Lower leg skin (tissue), 4 donors: ENCODE results near the gene TIPARP. TPM values are rescaled to one million over a fixed set of nuclear protein-coding genes. Genes with fewer than 3 reads are reported as not detected.
A peak's percentile ranks its signal among the peaks of the same experiment; 100 is the strongest.

Source experiments
- DNase-seq, 2 donors: peaks; one replicate each; pipeline ENCODE4 v3.0.0-alpha.2; 2019; ENCODE audit warnings: low spot score in 2 of 2
- H3K4me3 ChIP-seq: fragments of 200-600 bp; sonication (generic); 2 replicates; pipeline ENCODE4 v1.5.1; 2017; ENCODE audit warnings: mild to moderate bottlenecking, low read depth; ENCODE audit not compliant: poor library complexity, severe bottlenecking
- CTCF ChIP-seq, 3 donors: fragments of 450-650 bp; IDR thresholded peaks; one replicate each; pipeline ENCODE4 v1.5.1; 2016; ENCODE audit warnings: antibody characterized with exemption in 3 of 3, mild to moderate bottlenecking in 3 of 3, moderate library complexity in 2 of 3
- POLR2A ChIP-seq, 2 donors: fragments of 450-650 bp; IDR thresholded peaks; one replicate each; pipeline ENCODE4 v1.6.1; 2016 to 2017; ENCODE audit warnings: antibody characterized with exemption in 2 of 2, mild to moderate bottlenecking in 1 of 2, moderate library complexity in 1 of 2
- WGBS, 2 donors: methylation state at CpG; one replicate each; pipeline ENCODE4 v1.1.5; 2018; 5-methylcytosine and 5-hydroxymethylcytosine counted together
- intact Hi-C: fragments of 100-400 bp; cut with DNase I; formaldehyde crosslinking; loops from one replicate; pipeline ENCODE4 v1.15.0; 2023; ENCODE audit warnings: low total_unique reads
- total RNA-seq, 4 donors: library from RNA; depleted of rRNA; stranded (reverse); fragments of >200 nt; gene quantifications; one replicate each; pipeline ENCODE4 v1.1.0, GENCODE V29; 2016

TIPARP gene
- total RNA-seq, 4 donors from 2014 or later, result 59.1 to 70.3 (median 68.5) TPM

GRCh38 chr3:156674911-156675829 lies 780 bp downstream of the TIPARP start:
- peak overlapping the region; percentile 92 for H3K4me3 ChIP-seq
- 0 to 1% methylated on average over 78 to 86 of the region's 93 CpGs for WGBS, 2 donors
- intact Hi-C loops, result loop anchor here (2.0 to 10.0 kb wide), 3 partner anchors 142 to 460 kb away; no protein-coding TSS in a partner anchor
- DNase-seq, result peak; percentile 57 to 92
- no peak for TF ChIP-seq POLR2A (IDR thresholded peaks at IDR 0.05)
- TF ChIP-seq CTCF (IDR thresholded peaks at IDR 0.05), result no peak

GRCh38 chr3:156675830-156676767 lies 1.7 kb downstream of the TIPARP start:
- 8% methylated on average over 18 of the region's 18 CpGs for WGBS, 2 donors
- H3K4me3 ChIP-seq, result peak overlapping the region; percentile 92
- intact Hi-C loops, result loop anchor here (2.0 to 10.0 kb wide), 2 partner anchors 141 to 459 kb away; no protein-coding TSS in a partner anchor
- TF ChIP-seq CTCF (IDR thresholded peaks at IDR 0.05) (no peak), POLR2A (IDR thresholded peaks at IDR 0.05) (no peak)
- DNase-seq, result peak; percentile 87

- whole genome bisulfite sequencing, 2 donors, result 41 to 53% methylated on average over 3 of the region's 3 CpGs
- H3K4me3 ChIP-seq, result no peak overlapping the region
- TF ChIP-seq CTCF (IDR thresholded peaks at IDR 0.05), result no peak
- TF ChIP-seq POLR2A (IDR thresholded peaks at IDR 0.05), result no peak
- intact Hi-C loops, result loop anchor here (10.0 kb wide), 1 partner anchor 458 kb away; no protein-coding TSS in a partner anchor
- DNase-seq, result no peak
These were observed 2.5 kb downstream of the TIPARP start for GRCh38 chr3:156676768-156677479.

GRCh38 chr3:156677536-156677935 lies 3.1 kb downstream of the TIPARP start:
- 9 to 13% methylated on average over 2 of the region's 2 CpGs for WGBS, 2 donors
- TF ChIP-seq CTCF (IDR thresholded peaks at IDR 0.05) (no peak), POLR2A (IDR thresholded peaks at IDR 0.05) (no peak)
- intact Hi-C loops, result loop anchor here (10.0 kb wide), 1 partner anchor 457 kb away; no protein-coding TSS in a partner anchor
- no peak overlapping the region for H3K4me3 ChIP-seq
- DNase-seq, result no peak

- intact Hi-C loops, result loop anchor here (10.0 kb wide), 1 partner anchor 457 kb away; no protein-coding TSS in a partner anchor
- TF ChIP-seq POLR2A (IDR thresholded peaks at IDR 0.05) (no peak), CTCF (IDR thresholded peaks at IDR 0.05) (no peak)
- no peak overlapping the region for H3K4me3 ChIP-seq
- no peak for DNase-seq
- WGBS, 2 donors, result 79 to 89% methylated on average over 2 of the region's 2 CpGs
These were observed 3.8 kb downstream of the TIPARP start for GRCh38 chr3:156678197-156678596.
